Measurements from ENCODE around the gene PDZRN4.
A peak's percentile ranks its signal among the peaks of the same experiment; 100 is the strongest.
"Not testable (repeated sequence)": the region's sequence is repeated elsewhere in the genome, so short reads cannot be mapped to it uniquely, and the experiment has no call there.

Gene PDZRN4

GRCh38 chr12:41514907-41515306 is 326.8 kb downstream of the PDZRN4 start:
- DNase-seq = peak; percentile 39
- in situ Hi-C loops (cut with HindIII; ENCODE audit: low pct_ligation_motif_present, low pct_unique_long_range_greater_than_20kb, low sequenced_read_pairs) = no loop called here

GRCh38 chr12:41515953-41516352 is 327.8 kb downstream of the PDZRN4 start:
- DNase-seq = no peak
- in situ Hi-C loops (cut with HindIII; ENCODE audit: low pct_ligation_motif_present, low pct_unique_long_range_greater_than_20kb, low sequenced_read_pairs) = no loop called here

GRCh38 chr12:41520869-41521268 is 332.7 kb downstream of the PDZRN4 start:
- no peak for DNase-seq
- in situ Hi-C loops (cut with HindIII; ENCODE audit: low pct_ligation_motif_present, low pct_unique_long_range_greater_than_20kb, low sequenced_read_pairs) = no loop called here

GRCh38 chr12:41521872-41522379 is 333.8 kb downstream of the PDZRN4 start:
- peak; percentile 68 for DNase-seq
- in situ Hi-C loops (cut with HindIII; ENCODE audit: low pct_ligation_motif_present, low pct_unique_long_range_greater_than_20kb, low sequenced_read_pairs) = no loop called here

- DNase-seq = no peak
- in situ Hi-C loops (cut with HindIII; ENCODE audit: low pct_ligation_motif_present, low pct_unique_long_range_greater_than_20kb, low sequenced_read_pairs) = no loop called here
These were observed 338.9 kb downstream of the PDZRN4 start for GRCh38 chr12:41527062-41527461.

- DNase-seq = no peak
- in situ Hi-C loops (cut with HindIII; ENCODE audit: low pct_ligation_motif_present, low pct_unique_long_range_greater_than_20kb, low sequenced_read_pairs) = no loop called here
These were observed 339.5 kb downstream of the PDZRN4 start for GRCh38 chr12:41527534-41528116.

- in situ Hi-C loops (cut with HindIII; ENCODE audit: low pct_ligation_motif_present, low pct_unique_long_range_greater_than_20kb, low sequenced_read_pairs) = no loop called here
- no peak for DNase-seq
These were observed 340.8 kb downstream of the PDZRN4 start for GRCh38 chr12:41528874-41529273.

- in situ Hi-C loops (cut with HindIII; ENCODE audit: low pct_ligation_motif_present, low pct_unique_long_range_greater_than_20kb, low sequenced_read_pairs) = no loop called here
These were observed 342.3 kb downstream of the PDZRN4 start for GRCh38 chr12:41530441-41530840.

GRCh38 chr12:41531147-41531829 is 343.2 kb downstream of the PDZRN4 start:
- DNase-seq = no peak
- in situ Hi-C loops (cut with HindIII; ENCODE audit: low pct_ligation_motif_present, low pct_unique_long_range_greater_than_20kb, low sequenced_read_pairs) = no loop called here

More at GRCh38 chr12:41530441-41530840, 342.3 kb downstream of the PDZRN4 start:
- no peak for DNase-seq

GRCh38 chr12:41532072-41532471 is 344.0 kb downstream of the PDZRN4 start:
- in situ Hi-C loops (cut with HindIII; ENCODE audit: low pct_ligation_motif_present, low pct_unique_long_range_greater_than_20kb, low sequenced_read_pairs) = no loop called here
- DNase-seq = no peak

- DNase-seq = no peak
- in situ Hi-C loops (cut with HindIII; ENCODE audit: low pct_ligation_motif_present, low pct_unique_long_range_greater_than_20kb, low sequenced_read_pairs) = no loop called here
These were observed 348.8 kb downstream of the PDZRN4 start for GRCh38 chr12:41536813-41537490.

- in situ Hi-C loops (cut with HindIII; ENCODE audit: low pct_ligation_motif_present, low pct_unique_long_range_greater_than_20kb, low sequenced_read_pairs) = no loop called here
- DNase-seq = no peak
These were observed 349.4 kb downstream of the PDZRN4 start for GRCh38 chr12:41537522-41537921.

GRCh38 chr12:41545761-41546160 is 357.6 kb downstream of the PDZRN4 start:
- DNase-seq = no peak
- in situ Hi-C loops (cut with HindIII; ENCODE audit: low pct_ligation_motif_present, low pct_unique_long_range_greater_than_20kb, low sequenced_read_pairs) = no loop called here

GRCh38 chr12:41547071-41547470 is 359.0 kb downstream of the PDZRN4 start:
- in situ Hi-C loops (cut with HindIII; ENCODE audit: low pct_ligation_motif_present, low pct_unique_long_range_greater_than_20kb, low sequenced_read_pairs); DNase-seq: not testable (repeated sequence)

GRCh38 chr12:41548926-41549325 is 360.8 kb downstream of the PDZRN4 start:
- no peak for DNase-seq
- in situ Hi-C loops (cut with HindIII; ENCODE audit: low pct_ligation_motif_present, low pct_unique_long_range_greater_than_20kb, low sequenced_read_pairs) = no loop called here

GRCh38 chr12:41552588-41552987 is 364.5 kb downstream of the PDZRN4 start:
- no peak for DNase-seq
- in situ Hi-C loops (cut with HindIII; ENCODE audit: low pct_ligation_motif_present, low pct_unique_long_range_greater_than_20kb, low sequenced_read_pairs) = no loop called here

- DNase-seq = no peak
- in situ Hi-C loops (cut with HindIII; ENCODE audit: low pct_ligation_motif_present, low pct_unique_long_range_greater_than_20kb, low sequenced_read_pairs) = no loop called here
These were observed 368.1 kb downstream of the PDZRN4 start for GRCh38 chr12:41556176-41556575.

GRCh38 chr12:41557344-41557743 is 369.2 kb downstream of the PDZRN4 start:
- in situ Hi-C loops (cut with HindIII; ENCODE audit: low pct_ligation_motif_present, low pct_unique_long_range_greater_than_20kb, low sequenced_read_pairs) = no loop called here
- DNase-seq = no peak

GRCh38 chr12:41558671-41559070 is 370.6 kb downstream of the PDZRN4 start:
- in situ Hi-C loops (cut with HindIII; ENCODE audit: low pct_ligation_motif_present, low pct_unique_long_range_greater_than_20kb, low sequenced_read_pairs) = no loop called here

GRCh38 chr12:41563051-41563450 is 374.9 kb downstream of the PDZRN4 start:
- no peak for DNase-seq
- in situ Hi-C loops (cut with HindIII; ENCODE audit: low pct_ligation_motif_present, low pct_unique_long_range_greater_than_20kb, low sequenced_read_pairs) = no loop called here

More at GRCh38 chr12:41558671-41559070, 370.6 kb downstream of the PDZRN4 start:
- no peak for DNase-seq
